Measurements from ENCODE around the gene DNAJC15.

GRCh38 chr13:43003010-43003409 is 20.4 kb upstream of the DNAJC15 start:
- TF ChIP-seq, protein P1, sequence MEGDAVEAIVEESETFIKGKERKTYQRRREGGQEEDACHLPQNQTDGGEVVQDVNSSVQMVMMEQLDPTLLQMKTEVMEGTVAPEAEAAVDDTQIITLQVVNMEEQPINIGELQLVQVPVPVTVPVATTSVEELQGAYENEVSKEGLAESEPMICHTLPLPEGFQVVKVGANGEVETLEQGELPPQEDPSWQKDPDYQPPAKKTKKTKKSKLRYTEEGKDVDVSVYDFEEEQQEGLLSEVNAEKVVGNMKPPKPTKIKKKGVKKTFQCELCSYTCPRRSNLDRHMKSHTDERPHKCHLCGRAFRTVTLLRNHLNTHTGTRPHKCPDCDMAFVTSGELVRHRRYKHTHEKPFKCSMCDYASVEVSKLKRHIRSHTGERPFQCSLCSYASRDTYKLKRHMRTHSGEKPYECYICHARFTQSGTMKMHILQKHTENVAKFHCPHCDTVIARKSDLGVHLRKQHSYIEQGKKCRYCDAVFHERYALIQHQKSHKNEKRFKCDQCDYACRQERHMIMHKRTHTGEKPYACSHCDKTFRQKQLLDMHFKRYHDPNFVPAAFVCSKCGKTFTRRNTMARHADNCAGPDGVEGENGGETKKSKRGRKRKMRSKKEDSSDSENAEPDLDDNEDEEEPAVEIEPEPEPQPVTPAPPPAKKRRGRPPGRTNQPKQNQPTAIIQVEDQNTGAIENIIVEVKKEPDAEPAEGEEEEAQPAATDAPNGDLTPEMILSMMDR (IDR thresholded peaks at IDR 0.05), result no peak
- no peak for TF ChIP-seq POLR2A (IDR thresholded peaks at IDR 0.05)

Measured in lower leg skin (tissue), 3 donors.